Measurements from ENCODE around the gene PRDM7.
"Not testable (repeated sequence)": the region's sequence is repeated elsewhere in the genome, so short reads cannot be mapped to it uniquely, and the experiment has no call there.

Gene PRDM7

GRCh38 chr16:90098936-90099335 is 21.8 kb upstream of the PRDM7 start:
- not testable (repeated sequence) for H3K9me3 ChIP-seq (ENCODE audit: control insufficient read depth, low read length); H3K36me3 ChIP-seq (ENCODE audit: control insufficient read depth, insufficient read depth, low read length); H3K27me3 ChIP-seq (ENCODE audit: control insufficient read depth, insufficient read depth, low read length, poor library complexity, severe bottlenecking); H3K4me3 ChIP-seq (ENCODE audit: insufficient read depth, low read depth, low read length); H3K27ac ChIP-seq (ENCODE audit: insufficient read depth, low read depth, low read length, poor library complexity, severe bottlenecking); H3K4me1 ChIP-seq (ENCODE audit: control insufficient read depth, insufficient read depth, low read length)
- 100% methylated on average over 1 of the region's 5 CpGs; no CpG with 5 or more reads in 1 of the 2 experiments for WGBS, 2 experiments

- WGBS, 2 experiments: 79 to 87% methylated on average over 8 of the region's 9 CpGs
- H3K27me3 ChIP-seq (ENCODE audit: control insufficient read depth, insufficient read depth, low read length, poor library complexity, severe bottlenecking); H3K27ac ChIP-seq (ENCODE audit: insufficient read depth, low read depth, low read length, poor library complexity, severe bottlenecking); H3K9me3 ChIP-seq (ENCODE audit: control insufficient read depth, low read length); H3K4me3 ChIP-seq (ENCODE audit: insufficient read depth, low read depth, low read length); H3K36me3 ChIP-seq (ENCODE audit: control insufficient read depth, insufficient read depth, low read length); H3K4me1 ChIP-seq (ENCODE audit: control insufficient read depth, insufficient read depth, low read length): not testable (repeated sequence)
Observed at GRCh38 chr16:90097010-90097684, 20.0 kb upstream of the PRDM7 start.

- H3K27ac ChIP-seq (ENCODE audit: insufficient read depth, low read depth, low read length, poor library complexity, severe bottlenecking); H3K36me3 ChIP-seq (ENCODE audit: control insufficient read depth, insufficient read depth, low read length); H3K9me3 ChIP-seq (ENCODE audit: control insufficient read depth, low read length); H3K4me1 ChIP-seq (ENCODE audit: control insufficient read depth, insufficient read depth, low read length); H3K27me3 ChIP-seq (ENCODE audit: control insufficient read depth, insufficient read depth, low read length, poor library complexity, severe bottlenecking); H3K4me3 ChIP-seq (ENCODE audit: insufficient read depth, low read depth, low read length): not testable (repeated sequence)
- WGBS, 2 experiments: 89 to 90% methylated on average over 17 of the region's 22 CpGs
Observed at GRCh38 chr16:90094791-90095190, 17.7 kb upstream of the PRDM7 start.

GRCh38 chr16:90094296-90094695 is 17.2 kb upstream of the PRDM7 start:
- H3K36me3 ChIP-seq (ENCODE audit: control insufficient read depth, insufficient read depth, low read length); H3K4me3 ChIP-seq (ENCODE audit: insufficient read depth, low read depth, low read length): not testable (repeated sequence)

GRCh38 chr16:90093799-90094198 is 16.7 kb upstream of the PRDM7 start:
- H3K9me3 ChIP-seq (ENCODE audit: control insufficient read depth, low read length); H3K36me3 ChIP-seq (ENCODE audit: control insufficient read depth, insufficient read depth, low read length); H3K27ac ChIP-seq (ENCODE audit: insufficient read depth, low read depth, low read length, poor library complexity, severe bottlenecking); H3K27me3 ChIP-seq (ENCODE audit: control insufficient read depth, insufficient read depth, low read length, poor library complexity, severe bottlenecking); H3K4me1 ChIP-seq (ENCODE audit: control insufficient read depth, insufficient read depth, low read length); H3K4me3 ChIP-seq (ENCODE audit: insufficient read depth, low read depth, low read length): not testable (repeated sequence)
- 91% methylated on average over 26 to 30 of the region's 30 CpGs for WGBS, 2 experiments

More at GRCh38 chr16:90094296-90094695, 17.2 kb upstream of the PRDM7 start:
- not testable (repeated sequence) for H3K9me3 ChIP-seq (ENCODE audit: control insufficient read depth, low read length); H3K27ac ChIP-seq (ENCODE audit: insufficient read depth, low read depth, low read length, poor library complexity, severe bottlenecking); H3K4me1 ChIP-seq (ENCODE audit: control insufficient read depth, insufficient read depth, low read length); H3K27me3 ChIP-seq (ENCODE audit: control insufficient read depth, insufficient read depth, low read length, poor library complexity, severe bottlenecking)
- 93% methylated on average over 32 to 35 of the region's 35 CpGs for WGBS, 2 experiments

GRCh38 chr16:90092781-90093180 is 15.7 kb upstream of the PRDM7 start:
- H3K27me3 ChIP-seq (ENCODE audit: control insufficient read depth, insufficient read depth, low read length, poor library complexity, severe bottlenecking); H3K4me3 ChIP-seq (ENCODE audit: insufficient read depth, low read depth, low read length); H3K27ac ChIP-seq (ENCODE audit: insufficient read depth, low read depth, low read length, poor library complexity, severe bottlenecking); H3K4me1 ChIP-seq (ENCODE audit: control insufficient read depth, insufficient read depth, low read length); H3K9me3 ChIP-seq (ENCODE audit: control insufficient read depth, low read length); H3K36me3 ChIP-seq (ENCODE audit: control insufficient read depth, insufficient read depth, low read length): not testable (repeated sequence)
- WGBS, 2 experiments: 90 to 91% methylated on average over 4 of the region's 4 CpGs

DNA sequence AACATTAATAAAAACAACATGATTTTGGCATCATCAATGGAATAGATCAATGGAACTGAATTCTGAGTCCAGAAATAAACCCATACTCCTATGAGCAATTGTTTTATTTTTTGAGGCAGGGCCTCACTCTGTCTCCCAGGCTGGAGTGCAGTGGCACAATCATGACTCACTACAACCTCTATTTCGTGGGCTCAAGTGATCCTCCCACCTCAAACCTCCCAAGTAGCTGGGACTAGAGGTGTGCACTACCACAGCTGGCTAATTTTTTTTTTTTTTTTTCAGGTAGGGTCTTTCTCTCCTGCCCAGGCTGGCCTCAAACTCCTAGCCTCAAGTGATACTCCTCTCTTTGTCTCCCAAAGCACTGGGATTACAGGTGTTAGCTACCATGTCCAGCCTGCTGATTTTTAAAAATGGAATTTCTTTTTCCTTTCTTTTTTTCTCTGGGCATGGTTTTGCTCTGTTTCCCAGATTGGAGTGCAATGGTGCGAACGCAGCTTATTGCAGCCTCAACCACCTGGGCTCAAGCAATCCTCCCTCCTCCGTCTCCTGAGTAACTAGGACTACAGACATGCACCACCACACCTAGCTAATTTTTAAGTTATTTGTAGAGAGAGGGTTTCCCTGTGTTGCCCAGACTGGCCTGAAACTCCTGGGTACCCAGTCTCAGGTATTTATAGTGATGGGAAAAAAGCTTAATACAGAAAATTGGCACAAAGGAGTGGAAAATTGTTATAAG is 7.3 kb upstream of the PRDM7 start:
- Histone ChIP-seq H3K27ac (ENCODE audit: insufficient read depth, low read depth, low read length, poor library complexity, severe bottlenecking) (no peak overlapping the region), H3K27me3 (ENCODE audit: control insufficient read depth, insufficient read depth, low read length, poor library complexity, severe bottlenecking) (peaks cover 7% of the 10 kb centered on the region), H3K9me3 (ENCODE audit: control insufficient read depth, low read length) (no peaks in the 10 kb centered on the region), H3K4me3 (ENCODE audit: insufficient read depth, low read depth, low read length) (no peak overlapping the region), H3K4me1 (ENCODE audit: control insufficient read depth, insufficient read depth, low read length) (no peaks in the 10 kb centered on the region), H3K36me3 (ENCODE audit: control insufficient read depth, insufficient read depth, low read length) (no peaks in the 10 kb centered on the region)
- WGBS, 2 experiments: 88 to 98% methylated on average over 3 to 4 of the region's 4 CpGs

- H3K9me3 ChIP-seq (ENCODE audit: control insufficient read depth, low read length): no peaks in the 10 kb centered on the region
- WGBS, 2 experiments: 94 to 98% methylated on average over 8 of the region's 8 CpGs
- no peak overlapping the region for H3K27ac ChIP-seq (ENCODE audit: insufficient read depth, low read depth, low read length, poor library complexity, severe bottlenecking)
- H3K27me3 ChIP-seq (ENCODE audit: control insufficient read depth, insufficient read depth, low read length, poor library complexity, severe bottlenecking): peaks cover 17% of the 10 kb centered on the region
- no peak overlapping the region for H3K4me3 ChIP-seq (ENCODE audit: insufficient read depth, low read depth, low read length)
- H3K36me3 ChIP-seq (ENCODE audit: control insufficient read depth, insufficient read depth, low read length): no peaks in the 10 kb centered on the region
- H3K4me1 ChIP-seq (ENCODE audit: control insufficient read depth, insufficient read depth, low read length): no peaks in the 10 kb centered on the region
Observed at GRCh38 chr16:90083139-90083538, 6.0 kb upstream of the PRDM7 start.

- 26 to 28% methylated on average over 7 of the region's 7 CpGs for WGBS, 2 experiments
- Histone ChIP-seq H3K4me1 (ENCODE audit: control insufficient read depth, insufficient read depth, low read length) (no peaks in the 10 kb centered on the region), H3K9me3 (ENCODE audit: control insufficient read depth, low read length) (no peaks in the 10 kb centered on the region), H3K27ac (ENCODE audit: insufficient read depth, low read depth, low read length, poor library complexity, severe bottlenecking) (no peak overlapping the region), H3K36me3 (ENCODE audit: control insufficient read depth, insufficient read depth, low read length) (no peaks in the 10 kb centered on the region), H3K4me3 (ENCODE audit: insufficient read depth, low read depth, low read length) (no peak overlapping the region), H3K27me3 (ENCODE audit: control insufficient read depth, insufficient read depth, low read length, poor library complexity, severe bottlenecking) (peaks cover 24% of the 10 kb centered on the region)
Observed at GRCh38 chr16:90081606-90081970, 4.5 kb upstream of the PRDM7 start.

- WGBS, 2 experiments: 88 to 90% methylated on average over 6 of the region's 6 CpGs
- Histone ChIP-seq H3K27ac (ENCODE audit: insufficient read depth, low read depth, low read length, poor library complexity, severe bottlenecking) (no peak overlapping the region), H3K4me1 (ENCODE audit: control insufficient read depth, insufficient read depth, low read length) (no peaks in the 10 kb centered on the region), H3K27me3 (ENCODE audit: control insufficient read depth, insufficient read depth, low read length, poor library complexity, severe bottlenecking) (peaks cover 37% of the 10 kb centered on the region), H3K4me3 (ENCODE audit: insufficient read depth, low read depth, low read length) (no peak overlapping the region), H3K36me3 (ENCODE audit: control insufficient read depth, insufficient read depth, low read length) (no peaks in the 10 kb centered on the region), H3K9me3 (ENCODE audit: control insufficient read depth, low read length) (no peaks in the 10 kb centered on the region)
Observed at GRCh38 chr16:90078579-90078895, 1.4 kb upstream of the PRDM7 start.

Data from ectodermal cell (in vitro differentiated cells).